ENCODE measurements around the gene ST14. TPM values are rescaled to one million over a fixed set of nuclear protein-coding genes. Genes with fewer than 3 reads are reported as not detected.

The ST14 gene
- polyA plus RNA-seq, 1 of the 3 experiments (the other 2 are of a cell fraction) = not detected

- POLR2A ChIA-PET = no interaction called here
- no peaks in the 10 kb centered on the region for H3K79me2 ChIP-seq (ENCODE audit: insufficient read depth)
- TF ChIP-seq NFIC (IDR thresholded peaks at IDR 0.05; ENCODE audit: borderline replicate concordance) (no peak), REST (IDR thresholded peaks at IDR 0.05; ENCODE audit: low read depth, low read length) (no peak), MEF2A (IDR thresholded peaks at IDR 0.05; ENCODE audit: borderline replicate concordance, low read depth) (no peak), NRF1 (IDR thresholded peaks at IDR 0.05; ENCODE audit: low read depth, low read length) (no peak), SMC3 (IDR thresholded peaks at IDR 0.05; ENCODE audit: low read depth, low read length) (no peak), FOXM1 (IDR thresholded peaks at IDR 0.05; ENCODE audit: low read depth) (no peak), FOSL2 (IDR thresholded peaks at IDR 0.05; ENCODE audit: borderline replicate concordance, low read depth) (no peak), CTCF (IDR thresholded peaks at IDR 0.05) (no peak), FOXJ3 (CRISPR knock-in tag; IDR thresholded peaks at IDR 0.05) (no peak), RFX5 (IDR thresholded peaks at IDR 0.05; ENCODE audit: low read length) (no peak), JUND (IDR thresholded peaks at IDR 0.05) (no peak), EZH2phosphoT487 (IDR thresholded peaks at IDR 0.05; ENCODE audit: borderline replicate concordance, low read depth) (no peak), GABPA (IDR thresholded peaks at IDR 0.05; ENCODE audit: low read depth) (no peak), CHD2 (IDR thresholded peaks at IDR 0.05; ENCODE audit: low read length, partially characterized antibody) (no peak), RCOR1 (IDR thresholded peaks at IDR 0.05; ENCODE audit: low read length) (no peak), PBX3 (IDR thresholded peaks at IDR 0.05) (no peak), SIN3A (IDR thresholded peaks at IDR 0.05; ENCODE audit: borderline replicate concordance, low read depth, low read length) (no peak), IRF3 (IDR thresholded peaks at IDR 0.05; ENCODE audit: low read depth, low read length) (no peak), TAF1 (IDR thresholded peaks at IDR 0.05; ENCODE audit: borderline replicate concordance, low read depth, low read length) (no peak)
Measured at GRCh38 chr11:130174642-130175041, 15.1 kb downstream of the ST14 start.

More at GRCh38 chr11:130174642-130175041, 15.1 kb downstream of the ST14 start:
- H3K27me3 ChIP-seq (ENCODE audit: insufficient read depth) = no peaks in the 10 kb centered on the region
- no peaks in the 10 kb centered on the region for H3K9me3 ChIP-seq
- no peak overlapping the region for H3K27ac ChIP-seq (ENCODE audit: low read depth in 2 of 2, low read length in 1 of 2)
- H3K4me3 ChIP-seq (ENCODE audit: low read depth in 2 of 2, low read length in 1 of 2) = no peak overlapping the region
- CTCF ChIA-PET = interaction anchor here (1.3 kb wide), 1 partner anchor 38 kb away, joined by 3 read pairs; no protein-coding TSS in a partner anchor
- no peaks in the 10 kb centered on the region for H3K36me3 ChIP-seq (replicated peaks in 1 of 2; ENCODE audit: control insufficient read depth in 1 of 2, insufficient read depth in 2 of 2, low read length in 1 of 2)
- no peaks in the 10 kb centered on the region for H3F3A ChIP-seq (replicated peaks; ENCODE audit: insufficient read depth)
- 75% methylated on average over 4 of the region's 4 CpGs for WGBS (ENCODE audit: low lambda C conversion rate)
- no peak for DNase-seq
- H3K4me2 ChIP-seq = no peak overlapping the region
- H3K4me1 ChIP-seq (ENCODE audit: control insufficient read depth in 1 of 2, insufficient read depth in 2 of 2, low read depth in 1 of 2, low read length in 1 of 2) = peaks cover 0 to 5% of the 10 kb centered on the region in 2 experiments; a peak in 1 of 4 replicates
- H3K9ac ChIP-seq = no peak overlapping the region
- H3K9me2 ChIP-seq = no peaks in the 10 kb centered on the region
- no peaks in the 10 kb centered on the region for H4K20me1 ChIP-seq (ENCODE audit: insufficient read depth)
- H2AFZ ChIP-seq (ENCODE audit: low read depth) = no peak overlapping the region

Data from SK-N-SH (cell line).